Loucy (cell line): ENCODE data around the gene TBC1D8.

Source experiments
- EZH2phosphoT487 ChIP-seq: fragments of 200-600 bp; IDR thresholded peaks from 2 replicates; pipeline ENCODE4 v1.6.1; 2018; ENCODE audit warnings: antibody characterized with exemption, mild to moderate bottlenecking, moderate library complexity, borderline replicate concordance
- TF ChIP-seq, protein P1 (sequence below): fragments of 200-600 bp; sonication (generic); conservative IDR thresholded peaks from 2 replicates; pipeline ENCODE4 v1.5.1; 2014; ENCODE audit warnings: mild to moderate bottlenecking, antibody characterized with exemption, low read length

DNA sequence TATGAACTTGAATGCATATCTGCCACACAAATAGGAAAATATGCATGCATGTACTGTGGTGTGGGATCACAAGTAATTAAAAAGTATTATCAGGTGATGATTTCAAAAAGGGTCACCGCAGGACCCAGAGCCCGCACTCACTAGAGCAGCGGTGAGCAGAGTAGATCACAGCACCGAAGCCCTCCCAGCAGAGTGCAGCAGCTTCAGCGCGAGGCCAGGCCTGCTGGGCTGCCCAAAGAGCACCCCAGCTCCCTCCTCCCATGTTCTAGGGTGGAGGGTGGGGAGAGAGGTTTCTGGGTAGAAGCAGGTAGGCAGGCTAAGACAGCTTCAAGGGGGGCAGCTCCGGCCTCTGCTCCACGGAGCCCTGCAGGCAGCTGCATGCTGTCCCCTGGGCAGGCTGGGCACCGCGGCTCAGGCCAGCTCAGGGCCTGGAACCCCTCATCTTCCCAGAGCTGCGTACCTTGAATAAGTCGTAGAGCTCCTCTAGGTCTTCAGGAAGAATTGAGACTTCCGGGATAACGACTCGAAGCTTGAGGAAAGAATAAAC, 124.2 kb downstream of the TBC1D8 start:
- TF ChIP-seq, protein P1, sequence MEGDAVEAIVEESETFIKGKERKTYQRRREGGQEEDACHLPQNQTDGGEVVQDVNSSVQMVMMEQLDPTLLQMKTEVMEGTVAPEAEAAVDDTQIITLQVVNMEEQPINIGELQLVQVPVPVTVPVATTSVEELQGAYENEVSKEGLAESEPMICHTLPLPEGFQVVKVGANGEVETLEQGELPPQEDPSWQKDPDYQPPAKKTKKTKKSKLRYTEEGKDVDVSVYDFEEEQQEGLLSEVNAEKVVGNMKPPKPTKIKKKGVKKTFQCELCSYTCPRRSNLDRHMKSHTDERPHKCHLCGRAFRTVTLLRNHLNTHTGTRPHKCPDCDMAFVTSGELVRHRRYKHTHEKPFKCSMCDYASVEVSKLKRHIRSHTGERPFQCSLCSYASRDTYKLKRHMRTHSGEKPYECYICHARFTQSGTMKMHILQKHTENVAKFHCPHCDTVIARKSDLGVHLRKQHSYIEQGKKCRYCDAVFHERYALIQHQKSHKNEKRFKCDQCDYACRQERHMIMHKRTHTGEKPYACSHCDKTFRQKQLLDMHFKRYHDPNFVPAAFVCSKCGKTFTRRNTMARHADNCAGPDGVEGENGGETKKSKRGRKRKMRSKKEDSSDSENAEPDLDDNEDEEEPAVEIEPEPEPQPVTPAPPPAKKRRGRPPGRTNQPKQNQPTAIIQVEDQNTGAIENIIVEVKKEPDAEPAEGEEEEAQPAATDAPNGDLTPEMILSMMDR: no peak
- no peak for TF ChIP-seq EZH2phosphoT487
